Testis (tissue), 3 donors: ENCODE results near the gene SLC22A23. TPM values are rescaled to one million over a fixed set of nuclear protein-coding genes. Genes with fewer than 3 reads are reported as not detected.

Experiments
- DNase-seq: peaks from one replicate; pipeline ENCODE4 v3.0.0-alpha.2; 2019
- H3K27ac ChIP-seq, 2 donors: fragments of 200-600 bp; sonication (generic); one replicate each; pipeline ENCODE4 v1.5.1; 2019
- H3K27me3 ChIP-seq: fragments of 200-600 bp; sonication (generic); one replicate; pipeline ENCODE4 v1.5.1; 2019
- H3K36me3 ChIP-seq: fragments of 200-600 bp; sonication (generic); one replicate; pipeline ENCODE4 v1.5.1; 2017; ENCODE audit warnings: low read depth; ENCODE audit errors: missing control alignments
- H3K4me1 ChIP-seq: fragments of 200-600 bp; sonication (generic); one replicate; pipeline ENCODE4 v1.5.1; 2019
- H3K4me3 ChIP-seq, 2 donors: fragments of 200-600 bp; sonication (generic); one replicate each; pipeline ENCODE4 v1.5.1; 2017 to 2019
- H3K9me3 ChIP-seq: fragments of 200-600 bp; sonication (generic); one replicate; pipeline ENCODE4 v1.5.1; 2017
- POLR2A ChIP-seq: fragments of 450-650 bp; IDR thresholded peaks from one replicate; pipeline ENCODE4 v1.6.1; 2017; ENCODE audit warnings: antibody characterized with exemption, mild to moderate bottlenecking, moderate library complexity
- WGBS, 2 donors: methylation state at CpG; one replicate each; pipeline ENCODE4 v1.1.5; 2018; 5-methylcytosine and 5-hydroxymethylcytosine counted together
- intact Hi-C: fragments of 100-400 bp; cut with DNase I; formaldehyde crosslinking; loops from one replicate; pipeline ENCODE4 v1.15.1; 2023; ENCODE audit warnings: low total_unique reads
- polyA plus RNA-seq: library from polyadenylated mRNA; stranded (reverse); fragments of 350-450 nt; fragmentation: Illumina TruSeq; extraction: RNeasy Lipid Tissue Mini Kit (QIAGEN cat#74804); gene quantifications from one replicate; pipeline ENCODE4 v1.2.3, GENCODE V29; 2014; ENCODE audit warnings: low read depth, low replicate concordance; ENCODE audit not compliant: insufficient read depth
- total RNA-seq, 2 donors: library from RNA; depleted of rRNA; stranded (reverse); fragments of >200 nt; gene quantifications; one replicate each; pipeline ENCODE4 v1.2.3, GENCODE V29; 2016
- TF ChIP-seq, protein P1 (sequence below), 3 experiments: fragments of 450-650 bp in 2 of 3; fragments of 200-600 bp in 1 of 3; sonication (generic) in 1 of 3; IDR thresholded peaks; one replicate each; pipeline ENCODE4 v1.5.1; 2016 to 2019; ENCODE audit warnings: antibody characterized with exemption in 3 of 3, mild to moderate bottlenecking in 2 of 3, moderate library complexity in 1 of 3

SLC22A23 gene
- total and polyA plus RNA-seq, 3 donors from 2014 or later, result 9.0 to 20.9 (median 14.9) TPM

DNA sequence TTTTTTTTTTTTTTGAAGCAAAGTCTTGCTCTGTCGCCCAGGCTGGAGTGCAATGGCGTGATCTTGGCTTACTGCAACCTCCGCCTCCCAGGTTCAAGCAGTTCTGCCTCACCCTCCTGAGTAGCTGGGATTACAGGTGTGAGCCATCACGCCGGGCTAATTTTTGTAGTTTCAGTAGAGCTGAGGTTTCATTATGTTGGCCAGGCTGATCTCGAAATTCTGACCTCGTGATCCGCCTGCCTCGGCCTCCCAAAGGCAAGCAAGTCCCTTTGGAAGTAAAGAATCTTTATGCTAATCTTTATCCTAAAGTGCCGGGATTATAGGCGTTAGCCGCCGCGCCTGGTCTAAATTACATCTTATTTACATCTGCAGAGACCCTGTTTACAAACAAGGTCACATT, 196.6 kb downstream of the SLC22A23 start:
- Histone ChIP-seq H3K9me3 (no peaks in the 10 kb centered on the region), H3K4me3 (no peak overlapping the region), H3K27me3 (no peaks in the 10 kb centered on the region), H3K4me1 (peaks cover 27% of the 10 kb centered on the region), H3K27ac (no peak overlapping the region), H3K36me3 (no peaks in the 10 kb centered on the region)
- no peak for DNase-seq
- intact Hi-C loops, result no loop called here
- TF ChIP-seq, protein P1, sequence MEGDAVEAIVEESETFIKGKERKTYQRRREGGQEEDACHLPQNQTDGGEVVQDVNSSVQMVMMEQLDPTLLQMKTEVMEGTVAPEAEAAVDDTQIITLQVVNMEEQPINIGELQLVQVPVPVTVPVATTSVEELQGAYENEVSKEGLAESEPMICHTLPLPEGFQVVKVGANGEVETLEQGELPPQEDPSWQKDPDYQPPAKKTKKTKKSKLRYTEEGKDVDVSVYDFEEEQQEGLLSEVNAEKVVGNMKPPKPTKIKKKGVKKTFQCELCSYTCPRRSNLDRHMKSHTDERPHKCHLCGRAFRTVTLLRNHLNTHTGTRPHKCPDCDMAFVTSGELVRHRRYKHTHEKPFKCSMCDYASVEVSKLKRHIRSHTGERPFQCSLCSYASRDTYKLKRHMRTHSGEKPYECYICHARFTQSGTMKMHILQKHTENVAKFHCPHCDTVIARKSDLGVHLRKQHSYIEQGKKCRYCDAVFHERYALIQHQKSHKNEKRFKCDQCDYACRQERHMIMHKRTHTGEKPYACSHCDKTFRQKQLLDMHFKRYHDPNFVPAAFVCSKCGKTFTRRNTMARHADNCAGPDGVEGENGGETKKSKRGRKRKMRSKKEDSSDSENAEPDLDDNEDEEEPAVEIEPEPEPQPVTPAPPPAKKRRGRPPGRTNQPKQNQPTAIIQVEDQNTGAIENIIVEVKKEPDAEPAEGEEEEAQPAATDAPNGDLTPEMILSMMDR (IDR thresholded peaks at IDR 0.05), result no peak
- no peak for TF ChIP-seq POLR2A
- 64 to 78% methylated on average over 14 of the region's 14 CpGs for WGBS, 2 donors

DNA sequence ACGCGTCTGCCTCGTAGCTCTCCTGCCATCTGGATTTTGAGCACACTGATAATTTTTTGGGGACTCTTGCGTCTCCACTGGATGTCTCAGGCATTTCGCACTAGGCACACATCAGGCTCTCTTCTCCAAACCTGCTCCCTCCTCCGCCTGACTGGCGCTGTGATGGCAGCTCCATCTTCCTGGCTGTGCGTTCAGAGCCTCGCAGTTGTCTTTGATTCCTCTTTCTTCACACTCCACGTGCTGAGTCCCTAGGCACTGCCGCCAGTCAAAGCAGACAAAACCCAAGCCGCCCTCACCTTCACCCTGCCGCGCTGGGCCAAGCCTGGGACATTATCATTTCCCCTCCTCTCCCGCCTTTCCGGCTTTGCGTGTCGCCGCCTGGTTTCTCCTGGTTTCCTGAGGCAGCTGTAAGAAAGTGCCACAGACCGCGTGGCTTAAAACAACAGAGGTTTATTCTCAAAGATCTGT, 197.3 kb downstream of the SLC22A23 start:
- Histone ChIP-seq H3K27ac (peak overlapping the region; percentile 71 to 77), H3K4me3 (peak overlapping the region; percentile 93 to 97), H3K9me3 (no peaks in the 10 kb centered on the region), H3K27me3 (no peaks in the 10 kb centered on the region), H3K4me1 (peaks cover 27% of the 10 kb centered on the region), H3K36me3 (no peaks in the 10 kb centered on the region)
- intact Hi-C loops, result loop anchor here (10.0 kb wide), 1 partner anchor 95 kb away; no protein-coding TSS in a partner anchor
- peak; percentile 57 for DNase-seq
- WGBS, 2 donors, result 0 to 2% methylated on average over 18 to 21 of the region's 21 CpGs
- no peak for TF ChIP-seq POLR2A
- TF ChIP-seq, protein P1 (IDR thresholded peaks at IDR 0.05), result no peak

DNA sequence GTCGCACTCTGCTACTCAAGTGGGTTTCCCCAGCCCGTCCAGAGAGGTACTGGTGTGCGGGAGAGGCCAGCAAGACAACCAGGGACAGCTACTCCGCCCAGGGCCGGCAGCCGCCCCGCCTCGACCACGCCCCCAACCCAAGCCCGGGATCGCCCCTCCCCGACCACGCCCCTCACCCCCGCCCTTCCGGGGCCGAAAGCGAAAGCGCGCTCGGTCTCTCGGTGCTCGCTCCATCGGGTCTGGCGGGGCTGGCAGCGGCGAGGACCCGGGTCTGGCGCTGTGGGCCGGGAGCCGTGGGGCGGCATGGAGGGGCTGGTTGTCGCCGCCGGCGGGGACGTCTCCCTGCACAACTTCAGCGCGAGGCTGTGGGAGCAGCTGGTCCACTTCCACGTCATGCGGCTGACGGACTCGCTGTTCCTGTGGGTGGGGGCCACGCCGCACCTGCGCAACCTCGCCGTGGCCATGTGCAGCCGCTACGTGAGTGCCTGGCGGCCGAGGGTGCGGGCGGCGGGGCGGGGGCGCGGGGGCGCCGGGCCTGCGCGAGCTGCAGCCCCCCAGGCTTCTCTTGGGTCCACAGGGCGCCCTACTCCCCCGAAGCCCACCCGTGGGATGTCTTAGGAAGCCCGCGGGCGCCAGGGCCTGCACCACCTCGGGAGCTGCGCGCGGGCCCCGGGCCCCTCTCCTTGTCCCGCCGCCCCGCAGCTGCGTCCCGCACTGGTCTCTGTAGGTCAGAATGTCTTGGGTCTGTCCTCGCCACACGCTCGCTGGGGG, 197.9 kb downstream of the SLC22A23 start, which contains the start of gene PSMG4:
PSMG4 (plus strand) TSS at position 228 of the 771 bp plus-strand sequence; CDS start at position 304, 76 bp downstream.
- no peaks in the 10 kb centered on the region for H3K27me3 ChIP-seq
- TF ChIP-seq, protein P1 (IDR thresholded peaks at IDR 0.05), result no peak
- no peak for TF ChIP-seq POLR2A
- peak within 1 kb of the TSS; percentile 71 to 77 for H3K27ac ChIP-seq
- H3K4me3 ChIP-seq, result peak within 1 kb of the TSS; percentile 93 to 97
- H3K4me1 ChIP-seq, result peaks cover 27% of the 10 kb centered on the region
- H3K36me3 ChIP-seq, result no peaks in the 10 kb centered on the region
- intact Hi-C loops, result loop anchor here (10.0 kb wide), 1 partner anchor 94 kb away; no protein-coding TSS in a partner anchor
- peak; percentile 96 for DNase-seq
- H3K9me3 ChIP-seq, result no peaks in the 10 kb centered on the region
- WGBS, 2 donors, result 0% methylated on average over 1 to 67 of the region's 80 CpGs

DNA sequence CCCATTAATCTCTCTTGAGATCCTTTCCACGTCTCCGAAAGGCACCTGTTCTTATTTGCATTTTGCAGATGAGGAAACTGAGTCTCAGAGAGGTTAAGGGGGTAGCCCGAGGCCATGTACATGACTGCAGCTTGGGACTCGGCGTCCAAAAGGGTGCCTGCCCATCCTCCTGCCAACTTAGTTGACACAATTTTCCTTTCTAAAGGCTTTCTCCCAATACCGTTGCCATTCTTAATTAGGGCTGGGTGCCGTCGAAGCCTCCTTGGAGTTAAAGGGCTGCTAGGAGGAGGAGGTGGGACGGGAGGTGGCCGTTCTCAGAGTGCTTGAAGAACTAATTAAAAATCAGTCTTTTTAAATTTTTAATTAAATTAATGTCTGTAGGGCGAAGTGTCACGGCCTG, 198.6 kb downstream of the SLC22A23 start:
- 33 to 35% methylated on average over 12 of the region's 12 CpGs for WGBS, 2 donors
- intact Hi-C loops, result loop anchor here (10.0 kb wide), 1 partner anchor 93 kb away; no protein-coding TSS in a partner anchor
- Histone ChIP-seq H3K4me3 (peak overlapping the region; percentile 93 to 97), H3K9me3 (no peaks in the 10 kb centered on the region), H3K4me1 (peaks cover 27% of the 10 kb centered on the region), H3K27ac (peak overlapping the region in 1 of 2 donors; percentile 71), H3K27me3 (no peaks in the 10 kb centered on the region), H3K36me3 (no peaks in the 10 kb centered on the region)
- DNase-seq, result no peak
- TF ChIP-seq, protein P1 (IDR thresholded peaks at IDR 0.05), result no peak
- no peak for TF ChIP-seq POLR2A
